OCI-LY3 (cell line): ENCODE results near the gene SH3GLB2.

Source experiments
- CTCF ChIP-seq: fragments of 200-600, 300-600 bp; sonication (generic); IDR thresholded peaks from 2 replicates; pipeline ENCODE4 v1.5.1; 2014; ENCODE audit warnings: antibody characterized with exemption, low read length, low read depth
- EZH2phosphoT487 ChIP-seq: fragments of 200-600 bp; shearing (Covaris generic); IDR thresholded peaks from 2 replicates; pipeline ENCODE4 v1.6.1; 2018; ENCODE audit warnings: antibody characterized with exemption, mixed run types, low read depth

DNA sequence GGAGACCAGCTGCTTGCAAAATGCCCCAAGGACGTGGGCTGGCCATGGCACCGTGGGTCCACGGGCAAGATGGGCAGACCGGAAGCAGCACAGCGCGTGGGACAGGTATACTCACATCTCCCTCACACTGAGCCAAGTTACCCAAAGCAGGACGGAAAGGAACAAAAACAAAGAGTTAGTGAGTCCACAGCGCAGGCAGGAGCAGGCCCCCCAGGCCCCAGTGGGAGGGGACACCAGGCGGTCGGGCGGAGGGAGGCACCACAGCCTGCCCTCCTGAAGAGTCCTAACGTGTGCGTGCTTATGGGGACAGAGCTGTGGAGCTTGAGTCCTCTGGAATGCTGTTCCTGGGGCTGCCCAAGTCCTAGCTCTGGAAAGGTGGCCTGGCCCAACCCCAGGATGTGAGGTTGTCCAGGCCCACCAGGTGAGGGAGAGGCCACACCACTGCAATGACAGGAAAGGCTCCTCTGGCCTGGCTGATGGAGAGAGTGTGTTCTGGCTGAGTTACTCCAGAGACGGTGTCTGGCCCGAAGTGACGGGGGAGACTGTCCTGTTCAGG is 15.2 kb downstream of the SH3GLB2 start:
- TF ChIP-seq CTCF (no peak), EZH2phosphoT487 (no peak)
